HG03196 (cell line): Measurements from ENCODE around the gene CD3E.

Source experiments
- ATAC-seq: cut with Tn5 transposase; IDR thresholded peaks from one replicate; pipeline ENCODE4 v1.9.1; 2021; ENCODE audit not compliant: unreplicated experiment

The CD3E gene

GRCh38 chr11:118304568-118305248 lies at the start of gene CD3E:
TSS of gene CD3E (plus strand) at chr11:118304730. CDS start at chr11:118304953, 223 bp downstream.
- ATAC-seq: no peak

- ATAC-seq: no peak
Measured at GRCh38 chr11:118258410-118258809, 46.1 kb upstream of the CD3E start.

GRCh38 chr11:118259138-118259537 lies 45.4 kb upstream of the CD3E start:
- no peak for ATAC-seq

- ATAC-seq: no peak
Measured at GRCh38 chr11:118260353-118260752, 44.2 kb upstream of the CD3E start.

GRCh38 chr11:118263112-118263511 lies 41.4 kb upstream of the CD3E start:
- ATAC-seq: no peak

GRCh38 chr11:118263695-118264568 lies 40.6 kb upstream of the CD3E start, which contains the start of gene MPZL2:
TSS of gene MPZL2 (minus strand) at chr11:118264297. CDS start at chr11:118264153, 144 bp downstream.
- no peak for ATAC-seq

- no peak for ATAC-seq
Measured at GRCh38 chr11:118264569-118265465, 39.7 kb upstream of the CD3E start.

GRCh38 chr11:118265954-118266353 lies 38.6 kb upstream of the CD3E start:
- no peak for ATAC-seq

GRCh38 chr11:118267486-118267885 lies 37.0 kb upstream of the CD3E start:
- no peak for ATAC-seq

GRCh38 chr11:118272001-118272400 lies 32.5 kb upstream of the CD3E start:
- ATAC-seq: no peak

GRCh38 chr11:118274186-118274585 lies 30.3 kb upstream of the CD3E start:
- ATAC-seq: no peak

GRCh38 chr11:118275176-118275575 lies 29.4 kb upstream of the CD3E start:
- no peak for ATAC-seq

GRCh38 chr11:118276422-118276821 lies 28.1 kb upstream of the CD3E start:
- no peak for ATAC-seq

GRCh38 chr11:118277312-118277711 lies 27.2 kb upstream of the CD3E start:
- ATAC-seq: no peak

- no peak for ATAC-seq
Measured at GRCh38 chr11:118281284-118281683, 23.2 kb upstream of the CD3E start.

GRCh38 chr11:118282606-118283005 lies 21.9 kb upstream of the CD3E start:
- ATAC-seq: no peak

- ATAC-seq: no peak
Measured at GRCh38 chr11:118283037-118283636, 21.4 kb upstream of the CD3E start.

GRCh38 chr11:118283756-118284350 lies 20.7 kb upstream of the CD3E start:
- ATAC-seq: no peak

- no peak for ATAC-seq
Measured at GRCh38 chr11:118286545-118286944, 18.0 kb upstream of the CD3E start.

GRCh38 chr11:118287006-118287405 lies 17.5 kb upstream of the CD3E start:
- no peak for ATAC-seq
